ELR (cell line): Measurements from ENCODE around the gene IL4I1.
A peak's percentile ranks its signal among the peaks of the same experiment; 100 is the strongest.

Source experiments
- DNase-seq: peaks from one replicate; pipeline ENCODE4 v3.0.0-alpha.2; 2015; ENCODE audit warnings: low read depth

Gene IL4I1

GRCh38 chr19:49851456-49852259 lies 45.0 kb downstream of the IL4I1 start:
- peak; percentile 45 for DNase-seq

- peak; percentile 92 for DNase-seq
Observed at GRCh38 chr19:49850487-49851342, 46.0 kb downstream of the IL4I1 start, which contains the start of gene PTOV1. TSS of gene PTOV1 (plus strand) at chr19:49851159.

- DNase-seq: no peak
Observed at GRCh38 chr19:49850221-49850486, 46.5 kb downstream of the IL4I1 start.

GRCh38 chr19:49849433-49850220 lies 47.1 kb downstream of the IL4I1 start:
- no peak for DNase-seq

- DNase-seq: no peak
Observed at GRCh38 chr19:49848938-49849337, 47.7 kb downstream of the IL4I1 start.

GRCh38 chr19:49847731-49848696 lies 48.7 kb downstream of the IL4I1 start:
- DNase-seq: peak; percentile 94

- no peak for DNase-seq
Observed at GRCh38 chr19:49846408-49846807, 50.3 kb downstream of the IL4I1 start.

GRCh38 chr19:49845414-49845813 lies 51.3 kb downstream of the IL4I1 start:
- DNase-seq: no peak

GRCh38 chr19:49844138-49845095 lies 52.3 kb downstream of the IL4I1 start:
- DNase-seq: no peak

- no peak for DNase-seq
Observed at GRCh38 chr19:49843265-49843664, 53.4 kb downstream of the IL4I1 start.

- no peak for DNase-seq
Observed at GRCh38 chr19:49840736-49841249, 55.9 kb downstream of the IL4I1 start.

GRCh38 chr19:49840321-49840720 lies 56.4 kb downstream of the IL4I1 start:
- DNase-seq: no peak

- no peak for DNase-seq
Observed at GRCh38 chr19:49839713-49840112, 57.0 kb downstream of the IL4I1 start.
